HCT116 (cell line): ENCODE results near the gene SLC10A3. TPM values are rescaled to one million over a fixed set of nuclear protein-coding genes. Genes with fewer than 3 reads are reported as not detected.
A peak's percentile ranks its signal among the peaks of the same experiment; 100 is the strongest.

Source experiments
- CEBPB ChIP-seq: IDR thresholded peaks from 2 replicates; pipeline ENCODE4 v1.6.1; 2012; ENCODE audit warnings: low read depth
- CTCF ChIP-seq, 3 experiments: fragments of 200-600 bp in 1 of 3; sonication (generic) in 1 of 3; IDR thresholded peaks in 2 of 3; conservative IDR thresholded peaks in 1 of 3; 2 replicates each; pipeline ENCODE4 v1.5.1; 2012 to 2017; ENCODE audit warnings: low read depth in 2 of 3, low read length in 2 of 3, antibody characterized with exemption in 1 of 3, borderline replicate concordance in 1 of 3, control low read depth in 1 of 3, mild to moderate bottlenecking in 1 of 3, mixed read lengths in 1 of 3, mixed run types in 1 of 3, moderate library complexity in 1 of 3; ENCODE audit not compliant: insufficient read depth in 1 of 3
- EGR1 ChIP-seq: IDR thresholded peaks from 2 replicates; pipeline ENCODE4 v1.6.1; 2012; ENCODE audit warnings: low read depth
- FOSL1 ChIP-seq: IDR thresholded peaks from 2 replicates; pipeline ENCODE4 v1.6.1; 2012; ENCODE audit warnings: low read depth
- RAD21 ChIP-seq: IDR thresholded peaks from 2 replicates; pipeline ENCODE4 v1.6.1; 2012; ENCODE audit warnings: low read depth, mild to moderate bottlenecking
- REST ChIP-seq: IDR thresholded peaks from 2 replicates; pipeline ENCODE4 v1.6.1; 2012; ENCODE audit warnings: low read depth
- ZNF274 ChIP-seq: fragments of 200-500 bp; sonication (Bioruptor generic); IDR thresholded peaks from 2 replicates; pipeline ENCODE4 v1.6.1; 2014; ENCODE audit warnings: mild to moderate bottlenecking, low read depth, low read length, inconsistent platforms
- total RNA-seq: library from RNA; stranded (reverse); gene quantifications from one replicate; pipeline ENCODE4 v1.2.1, GENCODE V29; 2021; ENCODE audit not compliant: unreplicated experiment

Gene SLC10A3
- total RNA-seq, 1 experiment from 2014 or later, result 16.2 TPM

- TF ChIP-seq FOSL1 (no peak), EGR1 (peak; percentile 56), CTCF (IDR thresholded peaks at IDR 0.05 in 2 of 3, conservative IDR thresholded peaks at IDR 0.05 in 1 of 3; ENCODE audit: borderline replicate concordance in 1 of 3, insufficient read depth in 1 of 3, low read depth in 2 of 3, low read length in 2 of 3) (no peak), CEBPB (no peak), ZNF274 (no peak), REST (no peak), RAD21 (no peak)
Observed at GRCh38 chrX:154515966-154516655, 25.7 kb upstream of the SLC10A3 start, which contains the start of gene FAM3A (continued).
